ENCODE measurements around the gene BICD1. TPM values are rescaled to one million over a fixed set of nuclear protein-coding genes. Genes with fewer than 3 reads are reported as not detected.
A peak's percentile ranks its signal among the peaks of the same experiment; 100 is the strongest.

The BICD1 gene
- total and polyA plus RNA-seq, 4 experiments from 2014 or later, result 3.7 to 20.3 (median 12.4) TPM

DNA sequence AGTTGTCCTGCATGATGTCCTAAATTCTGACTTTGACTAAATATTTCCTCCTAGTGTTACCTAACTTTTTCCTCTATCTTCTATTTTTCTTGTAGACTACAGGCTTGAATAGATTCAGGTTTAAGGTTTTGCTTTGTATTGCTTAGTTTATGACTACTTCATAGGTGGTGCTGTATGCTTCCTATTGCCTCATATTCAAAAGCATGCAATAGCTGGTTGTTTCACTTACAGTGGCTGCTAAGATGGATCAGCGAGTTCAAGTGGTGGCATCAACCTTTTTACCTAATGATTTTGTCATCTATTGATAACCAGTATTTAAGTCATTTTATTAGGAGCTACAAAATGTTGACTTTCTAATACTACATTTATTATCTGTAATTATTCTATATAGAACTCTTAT lies 36.3 kb upstream of the BICD1 start:
- Histone ChIP-seq H3K27ac (ENCODE audit: low read depth, low read length) (no peak overlapping the region), H3K27me3 (ENCODE audit: insufficient read depth, low read length) (no peaks in the 10 kb centered on the region), H3K36me3 (ENCODE audit: insufficient read depth, low read length) (no peaks in the 10 kb centered on the region), H3K4me3 (ENCODE audit: low read length in 2 of 2) (no peak overlapping the region), H3K9me3 (ENCODE audit: control insufficient read depth in 1 of 2, low read length in 2 of 2) (no peaks in the 10 kb centered on the region), H3K4me1 (ENCODE audit: insufficient read depth, low read length) (no peaks in the 10 kb centered on the region)
- Mint-ChIP-seq H3K4me1 (peaks cover 0 to 3% (median 0%) of the 10 kb centered on the region in 4 donors), H3K36me3 (no peaks in the 10 kb centered on the region), H3K4me3 (no peak overlapping the region), H3K27ac (peak overlapping the region in 1 of 7 donors; percentile 24), H3K9me3 (peaks cover 0 to 9% (median 3%) of the 10 kb centered on the region in 8 donors), H3K27me3 (no peaks in the 10 kb centered on the region)
- intact Hi-C loops (cut with micrococcal nuclease), result no loop called here
- DNase-seq, result no peak
- CTCF ChIA-PET (ENCODE audit: partially characterized antibody), result interaction anchor here (1.3 to 1.4 kb wide), 2 partner anchors 9 to 12 kb away, joined by 4 to 6 read pairs; no protein-coding TSS in a partner anchor
- POLR2A ChIA-PET (ENCODE audit: partially characterized antibody), result no interaction called here

DNA sequence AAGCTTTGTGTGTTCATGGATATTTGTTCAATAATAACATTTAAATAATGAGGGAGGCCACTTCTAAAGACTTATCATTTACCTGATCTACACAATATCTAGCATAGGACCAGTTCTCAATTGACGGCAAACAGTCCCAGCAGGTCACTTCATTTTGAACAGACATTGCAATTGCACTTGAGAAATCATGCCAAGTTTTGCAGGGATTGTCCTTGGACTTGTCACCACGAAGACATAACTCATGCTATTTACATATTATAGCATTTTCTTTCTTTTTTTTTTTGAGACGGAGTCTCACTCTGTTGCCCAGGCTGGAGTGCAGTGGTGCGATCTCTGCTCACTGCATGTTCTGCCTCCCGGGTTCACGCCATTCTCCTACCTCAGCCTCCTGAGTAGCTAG lies 34.5 kb upstream of the BICD1 start:
- Histone ChIP-seq H3K4me3 (ENCODE audit: low read length in 2 of 2) (no peak overlapping the region), H3K27ac (ENCODE audit: low read depth, low read length) (no peak overlapping the region), H3K27me3 (ENCODE audit: insufficient read depth, low read length) (no peaks in the 10 kb centered on the region), H3K36me3 (ENCODE audit: insufficient read depth, low read length) (no peaks in the 10 kb centered on the region), H3K9me3 (ENCODE audit: control insufficient read depth in 1 of 2, low read length in 2 of 2) (no peaks in the 10 kb centered on the region), H3K4me1 (ENCODE audit: insufficient read depth, low read length) (no peaks in the 10 kb centered on the region)
- Mint-ChIP-seq H3K9me3 (peaks cover 0 to 9% (median 3%) of the 10 kb centered on the region in 8 donors), H3K27ac (no peak overlapping the region), H3K36me3 (no peaks in the 10 kb centered on the region), H3K4me1 (no peaks in the 10 kb centered on the region), H3K27me3 (no peaks in the 10 kb centered on the region), H3K4me3 (no peak overlapping the region)
- intact Hi-C loops (cut with micrococcal nuclease), result no loop called here
- DNase-seq, result no peak
- ChIA-PET CTCF (ENCODE audit: partially characterized antibody) (interaction anchor here (1.1 kb wide), 1 partner anchor 21 kb away, joined by 5 read pairs; no protein-coding TSS in a partner anchor), POLR2A (ENCODE audit: partially characterized antibody) (no interaction called here)

- CTCF ChIA-PET (ENCODE audit: partially characterized antibody), result interaction anchor here (0.7 kb wide), 1 partner anchor 92 kb away, joined by 3 read pairs; no protein-coding TSS in a partner anchor
Measured at GRCh38 chr12:32074432-32074831, 32.2 kb upstream of the BICD1 start.

GRCh38 chr12:32076941-32077340 lies 29.7 kb upstream of the BICD1 start:
- H3K4me3 ChIP-seq (ENCODE audit: low read length in 2 of 2), result no peak overlapping the region
- H3K4me1 ChIP-seq (ENCODE audit: insufficient read depth, low read length), result no peaks in the 10 kb centered on the region
- intact Hi-C loops (cut with micrococcal nuclease), result no loop called here
- no peak overlapping the region for H3K27ac Mint-ChIP-seq
- H3K36me3 Mint-ChIP-seq, result no peaks in the 10 kb centered on the region
- H3K36me3 ChIP-seq (ENCODE audit: insufficient read depth, low read length), result no peaks in the 10 kb centered on the region
- no peaks in the 10 kb centered on the region for H3K27me3 Mint-ChIP-seq
- H3K4me3 Mint-ChIP-seq, result no peak overlapping the region
- POLR2A ChIA-PET (ENCODE audit: partially characterized antibody), result no interaction called here
- no peak for DNase-seq
- CTCF ChIA-PET (ENCODE audit: partially characterized antibody), result interaction anchor here (1.5 kb wide), 1 partner anchor 16 kb away, joined by 8 read pairs; no protein-coding TSS in a partner anchor
- no peak overlapping the region for H3K27ac ChIP-seq (ENCODE audit: low read depth, low read length)
- H3K27me3 ChIP-seq (ENCODE audit: insufficient read depth, low read length), result no peaks in the 10 kb centered on the region
- no peaks in the 10 kb centered on the region for H3K4me1 Mint-ChIP-seq
- no peaks in the 10 kb centered on the region for H3K9me3 ChIP-seq (ENCODE audit: control insufficient read depth in 1 of 2, low read length in 2 of 2)
- peaks cover 0 to 9% (median 3%) of the 10 kb centered on the region in 8 donors for H3K9me3 Mint-ChIP-seq

More at GRCh38 chr12:32074432-32074831, 32.2 kb upstream of the BICD1 start:
- Histone ChIP-seq H3K4me1 (ENCODE audit: insufficient read depth, low read length) (no peaks in the 10 kb centered on the region), H3K4me3 (ENCODE audit: low read length in 2 of 2) (no peak overlapping the region), H3K9me3 (ENCODE audit: control insufficient read depth in 1 of 2, low read length in 2 of 2) (no peaks in the 10 kb centered on the region), H3K36me3 (ENCODE audit: insufficient read depth, low read length) (no peaks in the 10 kb centered on the region), H3K27ac (ENCODE audit: low read depth, low read length) (no peak overlapping the region), H3K27me3 (ENCODE audit: insufficient read depth, low read length) (no peaks in the 10 kb centered on the region)
- H3K27ac Mint-ChIP-seq, result no peak overlapping the region
- no peak for DNase-seq
- POLR2A ChIA-PET (ENCODE audit: partially characterized antibody), result no interaction called here
- no peaks in the 10 kb centered on the region for H3K4me1 Mint-ChIP-seq
- peaks cover 0 to 9% (median 3%) of the 10 kb centered on the region in 8 donors for H3K9me3 Mint-ChIP-seq
- no peaks in the 10 kb centered on the region for H3K27me3 Mint-ChIP-seq
- no peak overlapping the region for H3K4me3 Mint-ChIP-seq
- intact Hi-C loops (cut with micrococcal nuclease), result no loop called here
- H3K36me3 Mint-ChIP-seq, result no peaks in the 10 kb centered on the region

- Histone ChIP-seq H3K9me3 (ENCODE audit: control insufficient read depth in 1 of 2, low read length in 2 of 2) (no peaks in the 10 kb centered on the region), H3K27me3 (ENCODE audit: insufficient read depth, low read length) (no peaks in the 10 kb centered on the region), H3K4me1 (ENCODE audit: insufficient read depth, low read length) (no peaks in the 10 kb centered on the region), H3K36me3 (ENCODE audit: insufficient read depth, low read length) (no peaks in the 10 kb centered on the region), H3K27ac (ENCODE audit: low read depth, low read length) (no peak overlapping the region), H3K4me3 (ENCODE audit: low read length in 2 of 2) (no peak overlapping the region)
- no peak for DNase-seq
- ChIA-PET POLR2A (ENCODE audit: partially characterized antibody) (no interaction called here), CTCF (ENCODE audit: partially characterized antibody) (no interaction called here)
- H3K4me1 Mint-ChIP-seq, result no peaks in the 10 kb centered on the region
- H3K9me3 Mint-ChIP-seq, result no peaks in the 10 kb centered on the region
- H3K27ac Mint-ChIP-seq, result no peak overlapping the region
- H3K27me3 Mint-ChIP-seq, result no peaks in the 10 kb centered on the region
- intact Hi-C loops (cut with micrococcal nuclease), result no loop called here
- no peak overlapping the region for H3K4me3 Mint-ChIP-seq
- no peaks in the 10 kb centered on the region for H3K36me3 Mint-ChIP-seq
Measured at GRCh38 chr12:32080435-32080834, 26.2 kb upstream of the BICD1 start.

- H3K9me3 Mint-ChIP-seq, result no peaks in the 10 kb centered on the region
- H3K27me3 Mint-ChIP-seq, result no peaks in the 10 kb centered on the region
- no peaks in the 10 kb centered on the region for H3K9me3 ChIP-seq (ENCODE audit: control insufficient read depth in 1 of 2, low read length in 2 of 2)
- no peaks in the 10 kb centered on the region for H3K4me1 ChIP-seq (ENCODE audit: insufficient read depth, low read length)
- intact Hi-C loops (cut with micrococcal nuclease), result no loop called here
- H3K4me1 Mint-ChIP-seq, result no peaks in the 10 kb centered on the region
- H3K36me3 Mint-ChIP-seq, result no peaks in the 10 kb centered on the region
- ChIA-PET CTCF (ENCODE audit: partially characterized antibody) (interaction anchor here (1.1 to 1.3 kb wide), 2 partner anchors 8 to 23 kb away, joined by 3 to 4 read pairs; partner anchors contain the start of gene BICD1), POLR2A (ENCODE audit: partially characterized antibody) (no interaction called here)
- H3K27ac Mint-ChIP-seq, result no peak overlapping the region
- H3K27ac ChIP-seq (ENCODE audit: low read depth, low read length), result no peak overlapping the region
- DNase-seq, result no peak
- no peak overlapping the region for H3K4me3 ChIP-seq (ENCODE audit: low read length in 2 of 2)
- no peaks in the 10 kb centered on the region for H3K36me3 ChIP-seq (ENCODE audit: insufficient read depth, low read length)
- no peak overlapping the region for H3K4me3 Mint-ChIP-seq
- H3K27me3 ChIP-seq (ENCODE audit: insufficient read depth, low read length), result no peaks in the 10 kb centered on the region
Measured at GRCh38 chr12:32083489-32083888, 23.2 kb upstream of the BICD1 start.

DNA sequence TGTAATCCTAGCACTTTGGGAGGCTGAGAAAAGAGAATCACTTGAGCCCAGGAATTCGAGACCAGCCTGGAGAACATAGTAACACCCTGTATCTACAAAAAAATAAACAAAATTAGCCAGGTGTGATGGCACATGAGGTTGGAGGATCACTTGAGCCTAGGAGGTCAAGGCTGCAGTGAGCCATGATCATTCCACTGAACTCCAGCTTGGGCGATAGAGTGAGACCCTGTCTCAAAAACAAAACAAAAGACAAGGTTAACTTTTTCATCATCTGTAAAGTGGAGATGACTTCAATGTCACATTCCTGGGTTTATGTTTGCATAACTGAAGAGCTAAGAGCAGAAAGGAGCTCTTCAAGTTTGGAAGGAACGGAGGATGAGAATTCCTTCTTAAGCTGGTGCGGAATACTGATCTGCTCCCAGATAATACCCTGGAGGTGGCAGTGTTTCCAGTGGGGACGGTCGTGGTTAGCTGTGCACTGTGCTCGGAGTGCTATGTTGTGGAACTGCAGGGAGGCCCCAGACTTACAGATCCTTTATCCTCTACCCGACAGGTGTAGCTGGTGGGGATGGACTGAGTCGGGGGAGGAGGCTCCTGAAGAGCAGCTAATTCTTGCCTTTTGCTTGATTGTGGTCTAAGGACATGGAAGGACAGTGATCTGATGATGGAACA lies 22.5 kb upstream of the BICD1 start:
- Histone ChIP-seq H3K4me1 (ENCODE audit: insufficient read depth, low read length) (no peaks in the 10 kb centered on the region), H3K27ac (ENCODE audit: low read depth, low read length) (no peak overlapping the region), H3K9me3 (ENCODE audit: control insufficient read depth in 1 of 2, low read length in 2 of 2) (no peaks in the 10 kb centered on the region), H3K27me3 (ENCODE audit: insufficient read depth, low read length) (no peaks in the 10 kb centered on the region), H3K36me3 (ENCODE audit: insufficient read depth, low read length) (no peaks in the 10 kb centered on the region), H3K4me3 (ENCODE audit: low read length in 2 of 2) (no peak overlapping the region)
- no peaks in the 10 kb centered on the region for H3K9me3 Mint-ChIP-seq
- ChIA-PET CTCF (ENCODE audit: partially characterized antibody) (interaction anchor here (1.1 to 1.9 kb wide), 3 partner anchors 8 to 23 kb away, joined by 3 to 7 read pairs (median 4); partner anchors contain the start of gene BICD1), POLR2A (ENCODE audit: partially characterized antibody) (no interaction called here)
- no peaks in the 10 kb centered on the region for H3K4me1 Mint-ChIP-seq
- peak overlapping the region in 2 of 7 donors; percentile 29 to 50 for H3K27ac Mint-ChIP-seq
- no peaks in the 10 kb centered on the region for H3K27me3 Mint-ChIP-seq
- intact Hi-C loops (cut with micrococcal nuclease), result no loop called here
- H3K36me3 Mint-ChIP-seq, result no peaks in the 10 kb centered on the region
- no peak overlapping the region for H3K4me3 Mint-ChIP-seq
- no peak for DNase-seq
